Fibroblast of villous mesenchyme (primary cell): Measurements from ENCODE around the gene ANKRD53. TPM values are rescaled to one million over a fixed set of nuclear protein-coding genes. Genes with fewer than 3 reads are reported as not detected.

ENCODE experiments used
- DNase-seq: peaks from one replicate; pipeline ENCODE4 v3.0.0-alpha.2; 2010; ENCODE audit warnings: low read depth
- H3K4me3 ChIP-seq: 2 replicates; pipeline ENCODE4 v1.5.1; 2011; ENCODE audit warnings: low read depth, mild to moderate bottlenecking, low read length
- total RNA-seq: library from RNA; depleted of rRNA; stranded (reverse); fragments of >200 nt; gene quantifications from 2 replicates; pipeline ENCODE4 v1.2.3, GENCODE V29; 2012
- TF ChIP-seq, protein P1 (sequence below): IDR thresholded peaks from 2 replicates; pipeline ENCODE4 v1.5.1; 2012; ENCODE audit warnings: low read depth, mild to moderate bottlenecking, low read length; ENCODE audit not compliant: insufficient read depth

The ANKRD53 gene
- total RNA-seq, 1 donor, result 0.43 TPM

DNA sequence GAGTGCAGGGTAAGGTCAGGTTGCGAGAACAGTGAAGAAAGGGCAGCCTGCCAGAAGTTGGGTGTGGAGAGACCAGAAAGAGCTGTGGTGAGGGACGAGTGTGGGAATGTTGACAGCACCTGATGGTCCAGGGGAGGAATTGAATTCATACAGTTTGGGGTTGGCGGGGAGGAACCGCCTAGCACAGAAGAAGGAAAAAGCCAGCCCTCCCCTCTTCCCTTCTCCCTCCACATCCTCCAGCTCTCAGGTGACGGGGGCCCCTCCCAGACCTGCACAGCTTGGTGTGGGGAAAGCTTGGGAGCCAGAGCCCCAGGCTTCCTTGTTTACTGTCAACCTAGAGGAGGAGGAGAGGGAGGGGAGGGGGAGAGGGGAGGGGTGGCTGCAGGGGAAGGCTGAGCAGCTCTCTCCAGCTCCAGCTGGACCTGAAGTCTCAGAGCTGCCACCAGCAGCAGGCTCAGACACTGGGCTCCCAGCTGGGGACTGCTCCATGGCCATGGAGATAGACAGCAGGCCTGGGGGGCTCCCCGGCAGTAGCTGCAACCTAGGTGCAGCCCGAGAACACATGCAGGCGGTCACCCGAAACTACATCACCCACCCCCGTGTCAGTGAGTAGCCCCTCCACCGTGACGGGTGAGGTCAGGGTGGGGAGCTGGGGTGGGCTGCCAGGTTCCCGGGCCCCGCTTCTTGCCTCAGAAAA is 42.8 kb upstream of the ANKRD53 start, which contains the start of gene ATP6V1B1:
TSS of gene ATP6V1B1 (plus strand) at position 433 of the 697 bp plus-strand sequence. CDS start at position 488, 55 bp downstream.
- DNase-seq, result no peak
- H3K4me3 ChIP-seq, result no peak within 1 kb of the TSS
- TF ChIP-seq, protein P1, sequence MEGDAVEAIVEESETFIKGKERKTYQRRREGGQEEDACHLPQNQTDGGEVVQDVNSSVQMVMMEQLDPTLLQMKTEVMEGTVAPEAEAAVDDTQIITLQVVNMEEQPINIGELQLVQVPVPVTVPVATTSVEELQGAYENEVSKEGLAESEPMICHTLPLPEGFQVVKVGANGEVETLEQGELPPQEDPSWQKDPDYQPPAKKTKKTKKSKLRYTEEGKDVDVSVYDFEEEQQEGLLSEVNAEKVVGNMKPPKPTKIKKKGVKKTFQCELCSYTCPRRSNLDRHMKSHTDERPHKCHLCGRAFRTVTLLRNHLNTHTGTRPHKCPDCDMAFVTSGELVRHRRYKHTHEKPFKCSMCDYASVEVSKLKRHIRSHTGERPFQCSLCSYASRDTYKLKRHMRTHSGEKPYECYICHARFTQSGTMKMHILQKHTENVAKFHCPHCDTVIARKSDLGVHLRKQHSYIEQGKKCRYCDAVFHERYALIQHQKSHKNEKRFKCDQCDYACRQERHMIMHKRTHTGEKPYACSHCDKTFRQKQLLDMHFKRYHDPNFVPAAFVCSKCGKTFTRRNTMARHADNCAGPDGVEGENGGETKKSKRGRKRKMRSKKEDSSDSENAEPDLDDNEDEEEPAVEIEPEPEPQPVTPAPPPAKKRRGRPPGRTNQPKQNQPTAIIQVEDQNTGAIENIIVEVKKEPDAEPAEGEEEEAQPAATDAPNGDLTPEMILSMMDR, result no peak

DNA sequence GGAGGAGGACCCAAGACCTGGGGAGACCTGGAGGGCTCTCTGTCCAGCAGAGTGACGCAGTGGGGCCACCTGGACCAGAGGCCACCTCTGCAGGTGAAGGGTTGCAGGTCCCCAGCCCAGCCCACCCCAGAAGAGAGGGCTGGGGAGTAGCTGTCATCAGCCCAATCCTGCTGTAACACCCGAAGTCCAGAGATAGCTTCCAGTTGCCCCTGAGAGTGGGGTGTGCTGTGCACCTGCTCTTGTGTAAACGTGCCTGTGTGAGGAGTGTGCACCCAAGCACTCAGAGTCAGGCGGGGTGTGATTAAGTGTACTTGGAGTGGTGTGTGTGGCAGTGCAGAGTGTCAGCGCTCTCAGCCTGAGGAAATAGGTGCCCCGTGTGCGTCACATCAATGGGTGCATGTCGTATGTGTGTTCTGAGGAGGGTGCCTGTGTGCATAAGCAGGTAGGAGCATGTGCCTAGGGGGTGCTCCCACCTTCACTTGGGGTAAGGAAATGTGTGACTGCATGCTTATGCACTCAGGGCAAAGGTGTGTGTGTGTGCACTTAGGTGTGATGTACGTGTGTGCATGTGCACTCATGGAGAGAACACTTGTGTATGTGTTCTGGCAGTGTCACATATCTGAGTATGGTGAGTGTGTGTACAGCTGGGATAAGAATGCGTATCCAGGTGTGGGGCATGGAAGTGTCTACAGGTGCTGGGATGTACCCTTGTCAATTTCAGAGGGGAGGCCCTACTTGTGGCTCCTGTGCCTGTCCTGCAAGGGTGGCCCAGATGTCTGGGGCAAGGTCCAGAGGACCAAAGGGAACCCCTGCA is 42.1 kb upstream of the ANKRD53 start:
- TF ChIP-seq, protein P1, result no peak
- H3K4me3 ChIP-seq, result no peak overlapping the region
- no peak for DNase-seq

DNA sequence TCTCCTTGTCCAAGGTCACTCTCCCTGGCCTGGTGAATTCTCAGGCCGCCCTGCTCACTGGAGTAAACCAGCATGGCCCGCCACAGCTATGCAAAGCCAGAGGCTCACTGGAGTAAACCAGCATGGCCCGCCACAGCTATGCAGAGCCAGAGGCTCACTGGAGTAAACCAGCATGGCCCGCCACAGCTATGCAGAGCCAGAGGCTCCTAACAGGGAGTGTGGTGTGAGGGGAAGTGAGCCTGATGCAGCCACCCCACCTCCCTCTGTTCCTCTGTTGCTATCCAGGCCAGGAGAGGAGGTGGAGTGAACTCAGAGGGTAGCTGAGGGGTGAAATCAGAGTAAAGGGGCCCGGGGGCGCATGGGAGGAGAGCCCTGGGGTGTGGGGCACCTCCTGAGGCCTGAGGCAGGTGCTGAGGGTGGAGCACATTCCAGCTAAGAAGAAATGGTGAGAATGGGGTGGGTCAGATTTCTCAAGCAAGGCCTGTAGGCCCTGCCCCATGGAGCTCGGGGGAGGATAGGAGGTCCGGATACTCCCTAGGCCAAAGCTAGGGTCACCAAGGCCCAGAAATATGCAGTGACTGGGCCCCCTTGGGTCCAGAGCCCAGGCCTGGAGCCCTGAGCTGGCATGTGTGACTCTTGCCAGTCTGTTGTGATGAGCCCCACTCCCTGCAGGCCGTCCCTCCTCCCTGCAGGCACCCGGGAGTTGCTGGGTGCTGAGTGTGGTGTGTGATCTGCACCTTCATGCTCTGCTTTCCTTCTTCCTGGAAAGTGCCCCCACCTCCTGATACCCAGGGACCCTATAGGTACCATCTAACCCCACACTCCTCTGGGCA is 41.2 kb upstream of the ANKRD53 start:
- H3K4me3 ChIP-seq, result no peak overlapping the region
- TF ChIP-seq, protein P1, result no peak
- DNase-seq, result no peak

DNA sequence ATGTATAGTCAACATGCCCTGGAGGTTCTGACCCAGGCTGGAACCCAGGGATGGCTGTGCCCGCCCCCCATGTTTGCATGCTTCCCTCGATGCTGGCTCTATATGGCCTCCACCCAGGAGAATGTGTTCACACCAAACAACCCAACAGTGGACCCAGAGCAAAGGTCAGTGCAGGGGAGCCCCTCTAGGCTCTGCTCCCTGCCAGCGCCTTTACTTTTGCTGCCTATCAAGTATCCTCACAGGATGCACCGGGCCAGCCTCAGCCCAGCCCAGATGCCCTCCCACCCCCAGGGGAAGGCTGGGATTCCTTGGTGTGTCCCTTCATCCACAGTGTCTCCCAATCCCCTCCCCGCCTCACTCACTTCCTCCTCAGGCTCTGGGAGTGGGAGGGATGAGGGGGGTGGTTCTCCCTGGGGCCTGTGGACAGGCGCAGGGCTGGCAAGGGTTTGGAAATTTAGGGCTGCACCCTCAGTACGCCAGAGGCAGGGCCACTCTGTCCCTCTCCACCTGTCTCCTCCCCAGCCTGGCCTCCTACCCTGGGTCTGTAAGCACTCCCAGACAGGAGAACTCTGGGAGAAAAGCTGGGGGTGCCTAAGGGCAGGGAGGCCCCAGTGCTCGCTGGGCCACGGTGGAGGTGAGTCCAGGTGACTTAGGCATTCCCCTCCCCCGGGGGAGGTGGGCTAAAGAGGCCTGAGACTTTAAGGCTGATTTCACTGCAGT is 40.4 kb upstream of the ANKRD53 start:
- TF ChIP-seq, protein P1, result no peak
- no peak for DNase-seq
- no peak overlapping the region for H3K4me3 ChIP-seq

DNA sequence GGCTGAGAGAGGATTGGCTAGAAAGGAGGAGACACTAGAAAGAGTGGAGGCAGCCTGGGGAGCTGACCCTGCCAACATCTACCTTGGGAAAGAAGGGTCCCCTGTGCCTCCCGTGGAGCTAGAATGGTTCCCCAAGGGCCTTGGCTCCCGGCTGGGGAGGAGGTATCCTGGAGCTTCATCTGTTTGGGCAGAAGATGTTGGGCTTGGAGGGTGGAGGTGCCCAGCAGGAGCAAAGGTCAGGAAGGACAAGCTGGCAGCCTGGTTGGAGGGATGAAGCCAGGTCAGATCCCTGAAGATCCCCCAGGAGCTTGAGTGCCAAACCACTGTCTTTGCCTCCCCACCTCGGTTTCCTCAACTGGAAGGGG is 39.9 kb upstream of the ANKRD53 start:
- TF ChIP-seq, protein P1, result no peak
- no peak for DNase-seq
- H3K4me3 ChIP-seq, result no peak overlapping the region

DNA sequence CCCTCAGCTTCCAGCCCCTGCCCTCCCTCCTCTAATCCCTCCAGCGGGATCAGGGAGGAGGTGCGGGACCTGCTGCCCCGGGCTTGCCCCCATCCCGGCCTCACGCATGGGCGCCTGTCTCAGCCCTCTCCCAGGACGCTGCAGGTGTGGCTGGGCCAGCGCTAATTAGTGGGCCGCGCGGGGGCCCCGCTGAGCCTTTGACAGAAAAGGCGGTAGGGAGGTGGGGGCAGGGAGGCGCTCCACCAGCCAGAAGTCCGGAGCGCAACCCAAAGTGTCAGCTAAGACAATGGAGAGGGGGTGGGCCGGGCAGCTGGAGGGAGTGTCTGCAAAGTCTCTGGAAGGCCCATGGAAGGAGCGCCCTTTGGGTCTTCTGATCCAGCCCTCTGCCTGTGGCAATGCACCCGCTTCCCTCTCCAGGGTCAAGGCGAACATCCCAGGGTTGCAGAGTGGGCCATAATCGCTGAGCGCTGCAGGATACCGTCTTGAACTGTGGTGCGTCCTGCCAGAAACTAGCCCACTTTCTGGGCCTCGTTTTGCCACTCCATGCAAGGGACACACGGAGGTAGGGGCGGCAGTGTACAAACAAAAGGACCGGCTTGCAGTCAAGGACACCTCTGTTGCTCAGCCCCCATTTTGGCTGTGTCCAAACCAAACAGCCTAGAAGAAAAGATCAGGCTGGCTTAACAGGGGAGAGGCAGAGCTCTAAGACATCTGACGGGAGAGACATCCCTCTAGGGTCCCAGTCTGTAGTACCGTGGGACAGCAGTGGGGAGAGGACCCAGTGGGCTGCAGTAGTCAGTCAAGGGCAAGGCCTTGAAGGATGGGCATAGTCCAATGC is 39.2 kb upstream of the ANKRD53 start:
- H3K4me3 ChIP-seq, result no peak overlapping the region
- DNase-seq, result no peak
- TF ChIP-seq, protein P1, result no peak
